ENCODE measurements around the gene HNRNPA0. TPM values are rescaled to one million over a fixed set of nuclear protein-coding genes. Genes with fewer than 3 reads are reported as not detected.

The HNRNPA0 gene
- polyA plus RNA-seq, 1 of the 3 experiments (the other 2 are of a cell fraction): 24.9 TPM

- no peaks in the 10 kb centered on the region for H3K79me2 ChIP-seq (ENCODE audit: insufficient read depth)
- no peaks in the 10 kb centered on the region for H3K4me1 ChIP-seq (ENCODE audit: control insufficient read depth in 1 of 2, insufficient read depth in 2 of 2, low read depth in 1 of 2, low read length in 1 of 2)
- ChIA-PET CTCF (interaction anchor here (1.8 to 3.5 kb wide), 2 partner anchors 24 to 173 kb away, joined by 4 to 21 read pairs; no protein-coding TSS in a partner anchor), POLR2A (no interaction called here)
- DNase-seq: no peak
- no peak overlapping the region for H3K4me2 ChIP-seq
- no peaks in the 10 kb centered on the region for H3K9me3 ChIP-seq
- H3K9me2 ChIP-seq: no peaks in the 10 kb centered on the region
- H3K9ac ChIP-seq: no peak overlapping the region
- H3F3A ChIP-seq (replicated peaks; ENCODE audit: insufficient read depth): no peaks in the 10 kb centered on the region
- H3K27ac ChIP-seq (ENCODE audit: low read depth in 2 of 2, low read length in 1 of 2): no peak overlapping the region
- no peaks in the 10 kb centered on the region for H3K27me3 ChIP-seq (ENCODE audit: insufficient read depth)
- 69% methylated on average over 6 of the region's 6 CpGs for WGBS (ENCODE audit: low lambda C conversion rate)
- no peak overlapping the region for H3K4me3 ChIP-seq (ENCODE audit: low read depth in 2 of 2, low read length in 1 of 2)
- no peaks in the 10 kb centered on the region for H4K20me1 ChIP-seq (ENCODE audit: insufficient read depth)
- H3K36me3 ChIP-seq (replicated peaks in 1 of 2; ENCODE audit: control insufficient read depth in 1 of 2, insufficient read depth in 2 of 2, low read length in 1 of 2): no peaks in the 10 kb centered on the region
- no peak overlapping the region for H2AFZ ChIP-seq (ENCODE audit: low read depth)
- TF ChIP-seq RCOR1 (IDR thresholded peaks at IDR 0.05; ENCODE audit: low read length): no peak
- TF ChIP-seq, protein P1, sequence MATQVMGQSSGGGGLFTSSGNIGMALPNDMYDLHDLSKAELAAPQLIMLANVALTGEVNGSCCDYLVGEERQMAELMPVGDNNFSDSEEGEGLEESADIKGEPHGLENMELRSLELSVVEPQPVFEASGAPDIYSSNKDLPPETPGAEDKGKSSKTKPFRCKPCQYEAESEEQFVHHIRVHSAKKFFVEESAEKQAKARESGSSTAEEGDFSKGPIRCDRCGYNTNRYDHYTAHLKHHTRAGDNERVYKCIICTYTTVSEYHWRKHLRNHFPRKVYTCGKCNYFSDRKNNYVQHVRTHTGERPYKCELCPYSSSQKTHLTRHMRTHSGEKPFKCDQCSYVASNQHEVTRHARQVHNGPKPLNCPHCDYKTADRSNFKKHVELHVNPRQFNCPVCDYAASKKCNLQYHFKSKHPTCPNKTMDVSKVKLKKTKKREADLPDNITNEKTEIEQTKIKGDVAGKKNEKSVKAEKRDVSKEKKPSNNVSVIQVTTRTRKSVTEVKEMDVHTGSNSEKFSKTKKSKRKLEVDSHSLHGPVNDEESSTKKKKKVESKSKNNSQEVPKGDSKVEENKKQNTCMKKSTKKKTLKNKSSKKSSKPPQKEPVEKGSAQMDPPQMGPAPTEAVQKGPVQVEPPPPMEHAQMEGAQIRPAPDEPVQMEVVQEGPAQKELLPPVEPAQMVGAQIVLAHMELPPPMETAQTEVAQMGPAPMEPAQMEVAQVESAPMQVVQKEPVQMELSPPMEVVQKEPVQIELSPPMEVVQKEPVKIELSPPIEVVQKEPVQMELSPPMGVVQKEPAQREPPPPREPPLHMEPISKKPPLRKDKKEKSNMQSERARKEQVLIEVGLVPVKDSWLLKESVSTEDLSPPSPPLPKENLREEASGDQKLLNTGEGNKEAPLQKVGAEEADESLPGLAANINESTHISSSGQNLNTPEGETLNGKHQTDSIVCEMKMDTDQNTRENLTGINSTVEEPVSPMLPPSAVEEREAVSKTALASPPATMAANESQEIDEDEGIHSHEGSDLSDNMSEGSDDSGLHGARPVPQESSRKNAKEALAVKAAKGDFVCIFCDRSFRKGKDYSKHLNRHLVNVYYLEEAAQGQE (IDR thresholded peaks at IDR 0.05; ENCODE audit: low read depth, low read length): no peak
- no peak for TF ChIP-seq RXRA (IDR thresholded peaks at IDR 0.05; ENCODE audit: borderline replicate concordance, low read depth)
- TF ChIP-seq PBX3 (IDR thresholded peaks at IDR 0.05): no peak
- TF ChIP-seq CHD2 (IDR thresholded peaks at IDR 0.05; ENCODE audit: low read length, partially characterized antibody): no peak
- TF ChIP-seq NFIC (IDR thresholded peaks at IDR 0.05; ENCODE audit: borderline replicate concordance): no peak
- no peak for TF ChIP-seq SMC3 (IDR thresholded peaks at IDR 0.05; ENCODE audit: low read depth, low read length)
- no peak for TF ChIP-seq MEF2A (IDR thresholded peaks at IDR 0.05; ENCODE audit: borderline replicate concordance, low read depth)
- TF ChIP-seq TEAD4 (IDR thresholded peaks at IDR 0.05; ENCODE audit: borderline replicate concordance, insufficient read depth): no peak
- no peak for TF ChIP-seq NRF1 (IDR thresholded peaks at IDR 0.05; ENCODE audit: low read depth, low read length)
Measured at GRCh38 chr5:137802282-137803210, 48.4 kb upstream of the HNRNPA0 start.

Measured in SK-N-SH (cell line).